Activated T-cell treated with anti-CD3 and anti-CD28 coated beads for 24 hours (primary cell): ENCODE data around the gene SDK2.

ENCODE experiments used
- DNase-seq: peaks from one replicate; pipeline ENCODE4 v3.0.0-alpha.2; 2020; ENCODE audit warnings: low read depth

SDK2 gene

GRCh38 chr17:73393962-73394361, 250.3 kb downstream of the SDK2 start:
- DNase-seq: no peak

GRCh38 chr17:73393381-73393780, 250.9 kb downstream of the SDK2 start:
- no peak for DNase-seq

DNA sequence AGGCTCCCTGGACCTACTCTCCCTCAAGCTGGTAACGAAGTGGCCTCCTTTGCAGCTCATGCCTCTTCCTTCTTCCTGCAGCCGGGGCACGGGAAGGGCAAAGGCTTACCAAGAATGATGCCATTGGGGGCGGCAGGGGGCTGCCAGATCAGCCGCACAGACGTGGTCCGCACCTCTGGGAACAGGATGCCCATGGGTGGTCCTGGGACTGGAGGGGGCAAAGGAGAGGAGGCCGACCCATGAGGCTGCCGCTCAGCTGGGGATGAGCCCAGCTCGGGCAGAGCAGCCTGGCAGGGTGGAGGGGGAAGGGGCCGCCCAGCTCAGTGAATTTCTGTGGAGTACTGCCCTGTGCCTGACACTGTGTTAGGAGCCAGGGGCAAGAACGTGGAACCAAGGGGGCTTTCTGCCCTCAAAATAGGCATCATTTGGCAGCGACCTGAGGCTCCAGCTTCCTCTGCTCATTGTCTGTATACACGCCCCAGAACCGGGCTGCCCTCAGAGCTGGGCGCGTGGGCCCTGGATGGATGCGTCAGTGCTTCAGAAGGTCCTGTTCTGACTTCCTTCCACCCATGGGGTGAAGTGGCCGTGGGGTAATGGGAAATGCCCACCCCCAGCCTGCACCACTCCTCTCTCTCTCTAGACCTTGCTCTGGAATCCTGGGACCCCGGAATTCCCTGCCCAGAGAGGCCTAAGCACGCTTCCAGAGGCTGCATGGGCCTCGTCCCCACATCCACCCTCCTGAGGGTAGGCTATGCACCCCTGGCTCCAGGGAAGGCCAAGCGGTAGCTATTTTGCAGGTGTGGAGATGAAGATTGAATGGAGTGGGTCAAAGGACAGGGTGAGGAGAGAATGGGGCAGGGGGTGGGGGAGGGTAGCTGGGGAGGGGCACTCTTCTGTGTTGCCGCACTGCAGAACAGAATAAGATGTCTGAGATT, 252.6 kb downstream of the SDK2 start:
- no peak for DNase-seq

GRCh38 chr17:73390851-73391250, 253.4 kb downstream of the SDK2 start:
- DNase-seq: no peak

DNA sequence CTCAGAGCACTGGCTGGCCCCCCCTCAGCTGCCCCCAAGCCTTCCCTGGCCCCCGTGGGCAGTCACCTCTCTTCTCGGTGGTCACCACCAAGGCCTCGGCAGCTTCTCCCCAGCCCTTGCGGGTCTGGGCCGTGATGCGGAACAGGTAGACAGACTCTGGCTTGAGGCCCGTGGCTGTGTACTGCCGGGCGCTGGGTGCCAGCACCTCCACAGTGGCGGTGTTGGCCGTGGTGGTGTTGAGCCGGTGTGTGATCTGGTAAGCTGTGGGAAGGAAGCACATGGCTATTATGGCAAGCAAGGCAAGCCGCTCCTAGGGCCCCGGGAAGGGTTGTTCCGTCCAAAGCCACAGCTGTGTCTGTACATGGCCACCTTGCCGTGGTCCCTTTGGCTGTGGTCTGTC, 254.0 kb downstream of the SDK2 start:
- no peak for DNase-seq

DNA sequence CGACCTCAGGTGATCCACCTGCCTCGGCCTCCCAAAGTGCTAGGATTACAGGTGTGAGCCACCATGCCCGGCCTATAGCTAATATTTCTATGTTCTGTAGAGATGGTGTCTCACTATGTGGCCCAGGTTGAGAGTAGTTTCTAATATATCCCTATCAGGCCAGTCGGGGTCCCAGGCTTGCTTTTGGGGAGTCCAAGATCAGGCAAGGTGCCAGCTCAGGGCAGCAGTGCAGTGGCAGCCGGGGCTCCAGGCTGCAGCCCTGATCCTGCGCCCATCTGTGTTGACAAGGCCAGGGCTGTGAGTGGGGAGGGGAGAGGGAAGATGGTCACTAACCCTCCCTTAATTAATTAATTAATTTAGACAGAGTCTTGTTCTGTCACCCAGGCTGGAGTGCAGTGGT, 254.8 kb downstream of the SDK2 start:
- no peak for DNase-seq

GRCh38 chr17:73388578-73388905, 255.7 kb downstream of the SDK2 start:
- no peak for DNase-seq

DNA sequence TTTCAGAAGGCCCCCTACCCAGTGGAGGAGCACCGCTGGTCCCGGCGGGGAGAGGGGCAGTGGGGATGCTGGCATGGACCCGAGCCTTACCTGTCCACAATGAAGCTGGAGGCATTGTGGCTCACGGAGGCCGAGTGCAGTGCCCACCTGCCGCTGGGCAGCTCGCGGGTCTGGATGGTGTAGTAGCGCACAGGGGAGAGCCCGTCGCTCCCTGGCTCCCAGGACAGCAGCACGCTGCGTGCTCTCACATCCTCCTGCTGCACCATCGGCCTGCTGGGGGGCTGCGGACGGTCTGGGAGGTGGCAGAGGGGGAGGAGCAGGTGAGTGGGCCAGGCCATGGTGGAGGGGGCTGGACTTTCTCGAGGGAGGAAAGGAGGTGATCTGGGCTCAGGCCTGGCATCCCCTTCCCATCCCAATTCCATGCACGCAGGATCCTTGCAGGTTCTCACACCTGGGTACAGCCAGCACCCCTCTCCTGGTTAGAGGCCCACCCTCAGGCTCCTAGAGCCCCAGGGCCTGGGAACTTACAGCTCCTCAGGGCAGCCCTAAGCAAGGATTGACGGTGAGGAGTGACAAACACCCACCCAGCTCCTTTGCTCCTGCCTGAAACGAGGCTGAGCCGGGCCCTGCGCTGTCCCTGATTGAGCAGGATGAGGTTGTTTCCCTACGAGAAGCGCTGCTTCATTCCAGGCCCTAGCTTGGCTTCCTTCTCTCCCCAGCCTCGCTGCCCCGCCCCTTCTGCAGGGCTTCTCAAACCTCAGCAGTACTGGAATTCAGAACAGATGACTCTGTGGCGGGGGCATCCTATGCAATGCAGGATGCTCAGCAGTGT, 256.3 kb downstream of the SDK2 start:
- DNase-seq: no peak

- no peak for DNase-seq
Observed at GRCh38 chr17:73386561-73386960, 257.7 kb downstream of the SDK2 start.

DNA sequence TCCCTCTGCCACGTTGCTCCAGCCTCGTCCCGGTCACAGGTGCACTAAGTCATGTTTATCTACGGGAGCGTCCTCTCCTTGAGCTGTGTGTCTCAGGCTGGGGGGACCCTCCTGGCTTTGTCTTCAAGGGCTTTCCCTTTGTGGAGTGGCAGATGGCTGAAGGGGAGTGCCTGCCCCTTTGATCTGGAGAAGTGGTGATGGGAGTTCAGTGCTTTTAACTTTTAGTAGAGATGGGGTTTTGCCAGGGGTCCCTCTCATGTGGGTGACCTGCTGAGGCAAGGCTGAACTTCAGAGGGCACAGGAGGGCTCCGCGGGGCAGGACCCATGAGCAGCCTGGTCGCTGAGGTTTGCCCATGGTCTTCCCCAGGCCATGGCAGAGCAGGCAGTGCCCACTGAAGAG, 259.3 kb downstream of the SDK2 start:
- DNase-seq: no peak

GRCh38 chr17:73380439-73381106, 263.7 kb downstream of the SDK2 start:
- no peak for DNase-seq

- DNase-seq: no peak
Observed at GRCh38 chr17:73379826-73380225, 264.4 kb downstream of the SDK2 start.

DNA sequence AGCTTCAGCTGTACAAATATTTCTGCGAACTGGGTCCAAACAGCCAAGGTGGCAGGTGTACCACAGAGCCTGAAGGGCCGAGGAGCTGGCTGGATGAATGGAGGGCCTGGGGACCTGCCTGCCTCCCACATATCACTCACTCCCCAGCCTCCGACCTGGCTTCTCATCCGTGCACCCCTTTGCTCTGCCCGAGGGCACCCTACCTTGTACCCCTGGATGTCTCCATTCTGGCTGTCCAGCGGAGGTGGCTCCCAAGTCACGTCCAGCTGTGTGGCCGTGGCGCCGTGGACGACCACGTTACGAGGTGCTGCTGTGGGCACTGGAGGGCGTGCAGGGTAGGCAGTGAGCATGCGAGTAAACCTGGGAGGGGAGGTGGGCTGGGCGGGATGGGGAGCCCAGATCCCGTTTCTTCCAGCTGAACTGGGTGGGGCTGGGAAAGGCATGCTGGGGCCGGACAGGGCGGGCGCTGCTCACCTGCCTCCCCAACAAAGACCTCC, 265.2 kb downstream of the SDK2 start:
- no peak for DNase-seq

- DNase-seq: no peak
Observed at GRCh38 chr17:73376636-73377035, 267.6 kb downstream of the SDK2 start.

GRCh38 chr17:73376152-73376551, 268.1 kb downstream of the SDK2 start:
- no peak for DNase-seq

DNA sequence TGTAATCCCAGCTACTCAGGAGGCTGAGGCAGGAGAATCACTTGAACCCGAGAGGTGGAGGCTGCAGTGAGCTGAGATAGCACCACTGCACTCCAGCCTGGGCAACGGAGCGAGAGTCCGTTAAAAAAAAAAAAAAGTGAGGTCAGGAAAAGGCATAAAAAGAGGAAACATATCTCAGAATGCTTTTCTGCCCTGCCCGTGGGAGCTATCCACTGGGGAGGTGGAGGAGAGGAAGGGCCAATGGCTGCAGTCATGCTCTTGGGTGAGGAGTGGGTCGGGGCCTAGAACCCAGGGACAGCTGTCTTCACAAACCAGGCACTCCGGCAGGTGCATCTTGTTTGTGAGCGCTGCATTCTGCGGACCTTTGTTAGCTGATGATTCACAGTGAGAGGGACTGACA, 272.4 kb downstream of the SDK2 start:
- DNase-seq: no peak

DNA sequence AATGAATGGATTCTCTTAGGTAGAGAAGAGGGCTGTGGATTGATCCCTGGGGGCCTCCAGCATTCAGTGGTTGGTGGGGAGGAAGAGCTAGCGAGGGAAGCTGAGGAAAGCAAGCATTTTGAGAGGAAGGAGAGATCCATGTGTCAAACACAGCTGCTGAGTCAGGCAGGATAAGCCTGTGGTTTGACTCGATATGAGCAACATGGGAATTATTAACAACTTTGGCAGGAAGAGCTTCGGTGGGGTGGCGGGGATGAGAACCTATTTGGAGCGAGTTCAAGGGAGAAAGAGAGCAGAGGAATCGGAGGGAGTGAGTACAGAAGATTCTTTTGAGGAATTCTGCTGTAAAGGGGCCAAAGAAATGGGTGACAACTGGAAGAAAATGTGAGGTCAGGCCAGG, 273.0 kb downstream of the SDK2 start:
- DNase-seq: no peak

DNA sequence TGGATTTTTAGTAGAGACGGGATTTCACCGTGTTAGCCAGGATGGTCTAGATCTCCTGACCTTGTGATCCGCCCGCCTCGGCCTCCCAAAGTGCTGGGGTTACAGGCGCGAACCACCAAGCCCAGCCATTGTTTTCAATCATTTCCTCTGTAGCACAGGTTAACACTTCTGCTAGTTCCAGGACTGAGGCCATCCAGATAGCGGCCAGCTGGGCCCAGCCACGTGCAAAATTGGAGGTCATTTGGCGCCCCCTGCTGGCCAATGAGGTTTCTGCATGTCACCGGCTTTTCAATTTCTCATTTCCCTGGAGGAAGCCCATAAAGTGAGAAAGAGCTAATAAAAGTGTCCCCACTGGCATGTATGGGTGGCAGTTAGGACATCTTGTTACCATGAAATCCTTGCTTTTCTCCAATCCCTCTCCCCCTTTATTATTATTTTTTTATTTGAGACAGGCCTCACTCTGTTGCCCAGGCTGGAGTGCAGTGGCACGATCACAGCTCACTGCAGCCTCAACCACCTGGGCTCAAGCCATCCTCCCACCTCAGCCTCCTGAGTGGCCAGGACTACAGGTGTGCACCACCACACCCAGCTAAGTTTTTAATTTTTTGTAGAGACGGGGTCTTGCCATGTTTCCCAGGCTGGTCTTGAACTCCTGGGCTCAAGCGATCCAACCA, 274.3 kb downstream of the SDK2 start:
- peak; percentile 64 for DNase-seq

- DNase-seq: no peak
Observed at GRCh38 chr17:73369111-73369521, 275.1 kb downstream of the SDK2 start.

DNA sequence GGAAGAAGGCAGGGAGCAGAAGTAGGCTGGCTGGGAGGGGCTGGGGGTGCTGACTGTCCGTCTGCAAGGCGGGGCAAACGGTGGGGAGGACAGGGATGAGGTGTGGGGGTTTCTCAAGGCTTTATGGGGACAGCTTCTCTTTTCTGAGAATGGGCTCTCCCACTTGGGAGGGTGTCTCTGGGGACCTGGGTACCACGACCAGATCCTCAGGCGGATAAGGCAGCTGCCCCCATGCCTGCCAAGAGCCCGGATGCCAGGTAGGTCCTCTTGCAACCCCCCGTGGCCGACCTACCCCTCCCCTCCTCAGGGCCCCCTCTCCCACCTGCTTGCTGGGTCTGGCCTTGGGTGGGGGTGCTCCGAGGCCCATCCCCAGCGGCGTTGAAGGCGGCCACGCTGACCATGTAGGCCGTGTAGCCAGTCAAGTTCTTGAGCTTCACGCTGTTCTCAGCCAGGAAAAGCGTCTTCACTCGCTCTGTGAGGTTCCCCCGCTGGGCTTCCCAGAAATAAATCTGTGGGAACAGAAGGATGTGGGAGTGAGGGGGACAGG, 276.1 kb downstream of the SDK2 start:
- DNase-seq: no peak

DNA sequence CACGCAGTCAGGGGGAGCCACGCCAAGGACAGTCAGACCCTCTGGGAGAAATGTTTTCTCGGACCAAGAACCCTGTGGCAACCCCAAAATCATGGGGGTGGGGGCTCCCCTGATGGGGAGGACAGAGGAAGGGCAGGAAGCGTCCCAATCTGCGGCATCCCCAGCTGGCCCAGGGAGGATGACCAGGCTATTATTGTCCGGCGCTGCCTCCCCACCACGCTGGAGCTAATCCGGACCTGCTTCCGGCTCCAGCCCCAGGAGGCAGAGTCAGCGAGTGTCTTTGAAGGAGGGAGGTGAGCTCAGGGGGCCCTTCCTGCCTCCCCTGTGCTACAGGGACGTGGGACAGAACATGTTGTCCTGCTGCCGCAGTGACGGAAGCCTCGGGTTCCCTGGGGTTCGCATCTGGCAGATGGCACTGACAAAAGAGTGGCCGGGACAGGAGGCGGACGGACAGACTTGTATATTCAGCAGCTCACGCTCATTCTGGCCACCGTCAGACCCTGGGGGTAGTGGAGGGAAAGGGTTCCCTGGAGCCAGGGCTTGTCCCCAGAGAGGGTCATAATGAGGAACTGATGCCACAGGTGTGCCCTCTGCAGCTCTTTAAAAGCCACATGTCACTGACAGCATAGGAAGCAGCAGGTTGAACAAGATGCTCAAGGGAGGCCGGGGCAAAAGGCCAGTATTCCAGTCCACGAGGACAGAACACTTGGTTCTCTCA, 278.2 kb downstream of the SDK2 start:
- DNase-seq: no peak
